IMR-90 (cell line): ENCODE data around the gene ITIH2.

Experiments used
- CEBPB ChIP-seq: IDR thresholded peaks from 2 replicates; pipeline ENCODE4 v1.6.1; 2012; ENCODE audit warnings: low read depth, low read length, improper control_type of control experiment
- CTCF ChIP-seq: conservative IDR thresholded peaks from 2 replicates; pipeline ENCODE4 v1.5.1; 2012; ENCODE audit warnings: mild to moderate bottlenecking, low read depth, low read length, improper control_type of control experiment
- FOS ChIP-seq: fragments of 150-350 bp; IDR thresholded peaks from 2 replicates; pipeline ENCODE4 v1.6.1; 2016; ENCODE audit warnings: low read depth, low read length
- SMC3 ChIP-seq: fragments of 150-350 bp; IDR thresholded peaks from 2 replicates; pipeline ENCODE4 v1.6.1; 2016; ENCODE audit warnings: low read depth, mild to moderate bottlenecking, antibody characterized with exemption, low read length, moderate library complexity

DNA sequence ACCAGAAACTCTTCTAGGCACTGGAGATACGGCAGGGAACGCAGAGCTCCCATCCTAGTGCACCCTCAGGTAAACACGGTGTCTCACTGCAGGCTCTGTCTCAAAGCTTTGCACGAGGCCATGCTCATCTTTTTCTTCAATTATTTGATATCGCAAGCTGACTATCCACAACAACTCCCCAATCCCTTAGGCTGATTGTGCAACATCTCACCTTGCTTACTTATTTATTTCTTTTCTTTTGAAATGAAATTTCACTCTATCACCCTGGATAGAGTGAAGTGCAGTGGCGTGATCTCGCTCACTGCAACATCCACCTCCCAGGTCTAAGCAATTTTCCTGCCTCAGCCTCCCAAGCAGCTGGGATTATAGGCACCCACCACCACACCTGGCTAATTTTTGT is 12.4 kb downstream of the ITIH2 start:
- TF ChIP-seq FOS = no peak
- peak; percentile 51 for TF ChIP-seq CEBPB
- no peak for TF ChIP-seq CTCF
- TF ChIP-seq SMC3 = no peak
